Stimulated activated CD4-positive, alpha-beta T cell treated with anti-CD3 and anti-CD28 coated beads, Interleukin-12 subunit alpha, Interleukin-12 subunit beta, amount 100 ng/mL, for 48 hours (primary cell): ENCODE measurements around the gene CTNNB1.

Experiments
- DNase-seq, 3 donors: peaks; one replicate each; pipeline ENCODE4 v3.0.0-alpha.2; 2020; ENCODE audit warnings: low read depth in 2 of 3, low spot score in 1 of 3

CTNNB1 gene

DNA sequence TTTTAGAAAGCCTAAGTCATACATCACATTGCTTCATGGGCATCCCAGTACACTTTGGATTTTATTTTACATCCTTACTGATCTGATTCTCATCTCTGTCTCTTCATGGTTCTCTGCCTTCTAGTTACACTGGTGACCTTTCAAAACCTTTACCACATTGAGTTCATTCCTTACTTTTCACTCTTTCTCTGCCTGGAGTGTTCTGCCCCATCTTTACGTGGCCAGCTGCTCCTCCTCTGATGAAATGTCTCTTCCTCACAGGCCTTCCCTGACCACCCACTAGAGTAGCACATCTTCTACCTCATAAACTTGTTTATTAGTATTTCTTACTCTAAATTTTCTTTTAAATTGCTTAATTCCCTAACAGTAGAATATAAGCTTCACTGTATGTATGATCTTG is 17.7 kb downstream of the CTNNB1 start:
- no peak for DNase-seq

DNA sequence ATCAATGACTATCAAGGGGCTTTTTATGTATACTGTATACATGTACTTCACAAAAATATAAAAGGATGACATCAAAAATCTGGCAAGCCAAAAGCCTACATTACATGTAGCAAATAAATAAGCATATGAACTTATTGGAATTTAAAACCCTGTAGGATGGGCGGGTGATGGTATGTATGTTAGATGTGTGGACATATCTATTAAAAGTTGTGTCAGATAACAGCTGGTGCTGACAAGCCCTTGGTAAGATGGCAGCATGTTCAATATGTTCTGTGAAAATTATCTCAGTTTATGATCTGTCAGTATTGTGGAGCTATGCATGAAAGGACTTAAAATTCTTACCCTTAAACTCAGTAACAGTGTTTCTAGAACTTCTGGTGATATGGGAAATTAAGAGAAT is 20.1 kb downstream of the CTNNB1 start:
- no peak for DNase-seq

DNA sequence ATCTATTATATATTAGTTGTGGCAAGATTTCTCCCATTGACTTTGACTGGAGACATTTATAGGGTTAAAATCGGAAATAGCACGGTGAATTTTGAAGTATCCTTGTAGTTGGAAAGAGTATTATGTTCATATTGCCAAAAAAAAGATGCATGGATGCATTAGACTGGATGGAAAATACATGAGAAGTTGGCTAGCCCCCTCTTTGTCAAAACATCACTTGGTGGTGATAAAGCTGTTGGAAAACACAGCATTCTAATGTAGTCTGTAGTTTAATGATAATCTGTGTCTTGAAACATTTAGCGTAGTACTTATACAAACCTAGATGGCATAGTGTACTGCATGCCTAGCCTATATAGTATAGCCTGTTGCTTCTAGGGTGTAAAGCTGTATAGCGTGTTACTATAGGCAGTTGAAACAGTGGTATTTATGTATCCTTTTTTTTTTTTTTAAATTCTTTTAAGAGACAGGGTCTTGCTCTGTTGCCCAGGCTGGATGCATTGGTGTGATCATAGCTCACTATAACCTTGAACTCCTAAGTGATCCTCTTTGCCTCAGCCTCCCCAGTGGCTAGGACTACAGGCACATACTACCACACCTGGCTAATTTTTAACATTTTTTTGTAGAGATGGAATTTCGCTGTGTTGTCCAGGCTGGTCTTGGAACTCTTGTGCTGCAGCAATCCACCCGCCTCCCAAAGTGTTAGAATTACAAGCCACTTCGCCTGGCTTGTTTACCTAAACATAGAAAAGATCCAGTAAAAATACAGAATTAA is 21.8 kb downstream of the CTNNB1 start:
- DNase-seq = no peak

DNA sequence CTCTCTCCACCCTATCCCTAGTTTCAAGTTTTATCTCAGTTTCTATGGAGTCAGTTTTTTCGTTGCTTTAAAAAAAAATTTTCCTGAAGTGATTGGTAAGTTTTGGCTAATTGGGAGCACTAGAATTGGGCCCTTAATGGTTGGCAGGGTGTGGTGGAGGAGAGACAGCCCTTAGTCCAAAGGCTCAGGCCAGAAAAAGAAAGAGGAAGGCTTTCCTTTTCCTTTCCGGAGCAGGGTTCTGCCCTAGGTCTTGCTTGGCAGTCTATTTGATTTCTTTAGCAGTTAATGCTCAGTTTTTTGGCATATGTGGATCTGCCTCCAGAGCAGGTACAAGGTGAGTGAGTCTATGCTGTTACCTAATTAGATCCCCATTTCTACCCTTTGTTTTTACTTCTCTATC is 22.7 kb downstream of the CTNNB1 start:
- DNase-seq = no peak

DNA sequence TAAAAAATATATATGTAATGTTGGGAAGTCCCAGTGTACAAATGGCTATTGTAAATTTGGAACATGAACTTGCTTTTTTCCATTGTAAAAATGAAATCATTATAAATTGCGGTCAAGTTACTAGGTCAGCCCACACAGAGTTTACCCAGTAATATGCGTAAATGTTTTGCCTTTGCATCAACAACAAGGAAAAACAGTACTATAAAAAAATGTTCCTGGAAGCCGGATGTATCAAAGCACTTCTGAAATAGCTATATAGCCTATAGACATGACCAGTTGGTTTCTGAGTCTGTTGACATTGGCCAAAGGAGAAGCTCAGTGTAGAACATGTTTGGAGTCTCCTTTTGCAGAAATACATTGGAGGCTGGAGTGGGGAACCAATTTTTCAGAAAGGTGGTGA is 23.2 kb downstream of the CTNNB1 start:
- DNase-seq = no peak

DNA sequence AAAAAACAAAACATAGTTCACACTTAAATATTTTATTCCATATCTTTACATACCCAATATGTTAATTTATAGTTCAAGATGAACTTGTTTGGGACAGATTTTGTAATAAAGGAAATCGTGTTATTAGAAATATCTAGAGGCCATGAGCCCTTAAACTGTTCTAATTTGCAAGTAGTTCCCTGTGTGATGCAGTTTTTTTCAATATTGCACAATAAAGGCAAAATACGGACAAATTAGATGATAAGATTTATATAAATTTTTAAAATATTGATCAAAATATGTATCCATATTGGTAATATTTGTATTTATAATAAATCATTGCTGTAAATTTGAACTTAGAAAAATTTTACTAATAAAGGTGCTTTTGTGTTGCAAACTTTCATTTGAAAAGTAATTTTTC is 23.8 kb downstream of the CTNNB1 start:
- no peak for DNase-seq

DNA sequence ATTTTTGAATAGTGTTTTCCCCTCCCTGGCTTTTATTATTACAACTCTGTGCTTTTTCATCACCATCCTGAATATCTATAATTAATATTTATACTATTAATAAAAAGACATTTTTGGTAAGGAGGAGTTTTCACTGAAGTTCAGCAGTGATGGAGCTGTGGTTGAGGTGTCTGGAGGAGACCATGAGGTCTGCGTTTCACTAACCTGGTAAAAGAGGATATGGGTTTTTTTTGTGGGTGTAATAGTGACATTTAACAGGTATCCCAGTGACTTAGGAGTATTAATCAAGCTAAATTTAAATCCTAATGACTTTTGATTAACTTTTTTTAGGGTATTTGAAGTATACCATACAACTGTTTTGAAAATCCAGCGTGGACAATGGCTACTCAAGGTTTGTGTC is 24.4 kb downstream of the CTNNB1 start:
- DNase-seq = no peak

DNA sequence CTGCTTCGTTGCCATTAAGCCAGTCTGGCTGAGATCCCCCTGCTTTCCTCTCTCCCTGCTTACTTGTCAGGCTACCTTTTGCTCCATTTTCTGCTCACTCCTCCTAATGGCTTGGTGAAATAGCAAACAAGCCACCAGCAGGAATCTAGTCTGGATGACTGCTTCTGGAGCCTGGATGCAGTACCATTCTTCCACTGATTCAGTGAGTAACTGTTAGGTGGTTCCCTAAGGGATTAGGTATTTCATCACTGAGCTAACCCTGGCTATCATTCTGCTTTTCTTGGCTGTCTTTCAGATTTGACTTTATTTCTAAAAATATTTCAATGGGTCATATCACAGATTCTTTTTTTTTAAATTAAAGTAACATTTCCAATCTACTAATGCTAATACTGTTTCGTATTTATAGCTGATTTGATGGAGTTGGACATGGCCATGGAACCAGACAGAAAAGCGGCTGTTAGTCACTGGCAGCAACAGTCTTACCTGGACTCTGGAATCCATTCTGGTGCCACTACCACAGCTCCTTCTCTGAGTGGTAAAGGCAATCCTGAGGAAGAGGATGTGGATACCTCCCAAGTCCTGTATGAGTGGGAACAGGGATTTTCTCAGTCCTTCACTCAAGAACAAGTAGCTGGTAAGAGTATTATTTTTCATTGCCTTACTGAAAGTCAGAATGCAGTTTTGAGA is 25.0 kb downstream of the CTNNB1 start:
- no peak for DNase-seq

DNA sequence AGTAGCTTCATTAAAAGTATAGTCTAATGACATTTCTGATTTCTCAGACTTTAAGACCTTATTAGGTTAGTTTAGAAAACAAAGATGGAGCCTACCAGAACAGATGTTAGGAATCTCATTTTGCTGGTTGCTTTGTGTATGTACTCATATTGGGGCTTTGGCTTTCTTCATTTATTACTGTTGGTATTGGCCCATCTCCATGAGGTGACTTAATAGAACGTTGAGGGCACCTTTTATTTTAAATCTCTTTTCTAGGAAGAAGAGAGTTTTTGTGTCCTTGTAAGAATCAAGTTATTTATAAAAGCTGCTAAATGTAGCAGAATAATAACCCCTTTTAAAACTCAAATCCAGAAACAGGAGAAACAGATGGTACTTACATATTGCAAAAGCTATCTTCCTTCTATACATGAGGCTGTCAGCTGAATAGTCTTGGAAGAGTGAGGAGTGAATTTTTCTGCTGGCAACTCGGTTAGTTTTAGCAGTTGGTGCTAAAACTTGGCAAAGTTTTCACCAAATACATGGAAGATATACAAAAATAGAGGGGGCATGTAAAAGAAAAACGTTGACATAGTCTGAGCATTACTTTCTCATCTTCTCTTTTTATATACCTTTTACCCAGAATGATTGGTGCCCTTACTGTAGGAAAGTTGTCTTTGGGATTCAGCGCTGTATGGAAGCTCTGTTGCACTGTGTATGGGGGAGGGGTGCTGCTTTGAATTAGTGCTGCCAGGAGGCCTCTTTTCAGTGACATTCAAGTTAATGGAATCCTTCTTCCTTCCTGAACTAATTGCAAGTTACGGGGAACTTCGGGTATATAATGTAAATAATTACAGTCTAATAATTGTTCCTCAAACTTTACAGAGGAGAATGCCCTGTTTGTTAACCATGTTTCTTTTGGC is 35.8 kb downstream of the CTNNB1 start:
- DNase-seq = no peak

DNA sequence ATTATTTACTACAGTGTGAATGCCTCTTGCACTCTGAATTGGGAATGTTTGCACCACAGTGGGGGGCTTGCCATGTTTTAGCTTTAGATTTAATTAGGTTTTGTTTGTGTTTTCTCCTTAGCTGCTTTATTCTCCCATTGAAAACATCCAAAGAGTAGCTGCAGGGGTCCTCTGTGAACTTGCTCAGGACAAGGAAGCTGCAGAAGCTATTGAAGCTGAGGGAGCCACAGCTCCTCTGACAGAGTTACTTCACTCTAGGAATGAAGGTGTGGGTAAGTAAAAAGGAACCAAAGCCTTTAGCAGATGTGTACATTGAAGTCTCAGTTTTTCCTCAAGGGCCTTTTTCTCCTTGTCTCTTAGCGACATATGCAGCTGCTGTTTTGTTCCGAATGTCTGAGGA is 36.9 kb downstream of the CTNNB1 start:
- no peak for DNase-seq

DNA sequence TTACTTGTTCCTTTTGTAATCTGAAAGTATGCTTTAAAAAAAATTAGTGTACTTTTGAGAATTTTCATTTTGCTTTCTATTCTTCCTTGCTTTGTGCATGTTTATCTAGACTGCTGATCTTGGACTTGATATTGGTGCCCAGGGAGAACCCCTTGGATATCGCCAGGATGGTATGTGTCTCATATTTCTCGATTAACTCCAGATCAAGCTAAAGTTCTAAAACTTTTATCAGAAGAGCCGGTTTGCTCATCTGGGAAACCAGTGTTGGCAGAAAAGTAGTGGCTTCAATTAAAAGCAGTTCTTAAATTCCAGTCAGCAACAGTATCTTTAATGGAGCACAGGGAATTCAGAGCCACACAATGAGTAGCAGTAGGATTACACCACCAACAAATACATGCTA is 38.6 kb downstream of the CTNNB1 start:
- no peak for DNase-seq

DNA sequence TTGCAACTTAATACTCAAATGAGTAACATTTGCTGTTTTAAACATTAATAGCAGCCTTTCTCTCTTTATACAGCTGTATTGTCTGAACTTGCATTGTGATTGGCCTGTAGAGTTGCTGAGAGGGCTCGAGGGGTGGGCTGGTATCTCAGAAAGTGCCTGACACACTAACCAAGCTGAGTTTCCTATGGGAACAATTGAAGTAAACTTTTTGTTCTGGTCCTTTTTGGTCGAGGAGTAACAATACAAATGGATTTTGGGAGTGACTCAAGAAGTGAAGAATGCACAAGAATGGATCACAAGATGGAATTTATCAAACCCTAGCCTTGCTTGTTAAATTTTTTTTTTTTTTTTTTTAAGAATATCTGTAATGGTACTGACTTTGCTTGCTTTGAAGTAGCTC is 40.3 kb downstream of the CTNNB1 start:
- no peak for DNase-seq

DNA sequence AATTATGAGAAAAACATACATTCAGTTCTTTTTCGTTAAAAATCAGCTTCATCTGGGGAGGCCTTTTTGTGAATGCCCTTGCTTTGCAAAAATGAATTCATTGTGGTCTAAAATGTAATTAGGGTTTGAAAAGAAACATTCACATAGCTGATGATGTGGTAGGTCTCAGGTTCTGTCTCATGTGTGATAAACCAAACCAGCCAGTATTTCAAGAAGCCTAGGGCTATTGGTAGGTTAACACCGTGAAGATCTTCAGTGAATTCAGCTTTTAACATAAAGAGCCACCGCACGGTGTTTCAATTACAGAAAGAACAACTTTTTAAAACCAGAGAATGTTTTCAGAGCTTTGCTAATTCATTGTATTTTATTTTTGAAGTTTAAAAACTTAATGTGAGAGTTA is 41.9 kb downstream of the CTNNB1 start:
- DNase-seq = no peak

DNA sequence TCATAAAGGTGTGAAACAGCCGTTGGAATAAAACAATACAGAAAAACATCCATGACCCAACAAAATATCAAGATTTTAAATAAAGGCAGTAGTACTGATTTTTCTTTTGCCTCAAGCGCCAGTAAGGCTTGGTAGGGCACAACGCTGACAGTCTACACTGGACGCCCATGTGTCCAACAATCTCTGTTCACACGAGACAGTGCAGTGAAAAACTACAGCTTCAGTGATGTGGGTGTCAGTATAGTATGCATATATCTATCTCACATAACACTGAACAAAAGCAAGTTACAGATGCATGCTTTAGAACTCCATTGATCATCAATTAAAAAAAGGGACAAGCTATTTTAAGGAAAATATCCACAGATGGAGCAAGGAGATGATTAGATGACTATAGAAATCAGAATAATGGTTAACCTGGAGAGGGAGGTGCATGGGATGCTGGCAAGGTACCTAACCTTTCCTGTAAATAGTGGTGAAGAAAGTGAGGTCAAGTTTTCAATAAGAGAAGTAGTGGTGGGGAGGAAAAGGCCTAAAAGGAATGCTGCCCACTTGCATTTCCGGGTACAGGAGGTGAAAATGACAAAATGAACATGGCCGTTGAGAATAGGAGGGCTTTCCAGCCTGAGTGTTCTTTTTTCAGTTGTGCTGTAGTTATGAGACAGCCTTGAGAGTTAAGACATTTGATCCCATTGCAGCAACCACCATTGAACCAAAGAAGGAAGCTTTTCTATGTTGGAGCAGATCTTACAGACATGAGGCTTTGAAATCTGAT is 42.7 kb downstream of the CTNNB1 start:
- DNase-seq = no peak

DNA sequence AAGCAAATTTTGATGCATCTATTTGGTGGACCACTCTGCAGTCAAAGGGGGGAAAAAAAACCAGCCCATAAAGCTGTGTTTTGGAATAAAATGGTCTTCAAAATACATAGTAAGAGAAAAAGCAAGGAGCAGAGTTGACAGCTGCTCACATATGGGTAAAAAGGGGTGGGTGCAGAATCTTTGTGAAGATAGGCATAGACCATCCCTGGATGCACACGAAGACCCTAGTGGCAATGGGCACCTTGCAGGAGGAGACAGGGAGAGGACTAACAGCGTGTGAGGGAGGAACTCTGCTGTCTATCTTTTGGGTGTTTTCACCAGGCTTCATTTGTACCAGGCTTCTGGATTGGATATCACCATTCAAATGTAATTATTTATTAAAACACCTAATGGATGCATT is 43.9 kb downstream of the CTNNB1 start:
- no peak for DNase-seq

DNA sequence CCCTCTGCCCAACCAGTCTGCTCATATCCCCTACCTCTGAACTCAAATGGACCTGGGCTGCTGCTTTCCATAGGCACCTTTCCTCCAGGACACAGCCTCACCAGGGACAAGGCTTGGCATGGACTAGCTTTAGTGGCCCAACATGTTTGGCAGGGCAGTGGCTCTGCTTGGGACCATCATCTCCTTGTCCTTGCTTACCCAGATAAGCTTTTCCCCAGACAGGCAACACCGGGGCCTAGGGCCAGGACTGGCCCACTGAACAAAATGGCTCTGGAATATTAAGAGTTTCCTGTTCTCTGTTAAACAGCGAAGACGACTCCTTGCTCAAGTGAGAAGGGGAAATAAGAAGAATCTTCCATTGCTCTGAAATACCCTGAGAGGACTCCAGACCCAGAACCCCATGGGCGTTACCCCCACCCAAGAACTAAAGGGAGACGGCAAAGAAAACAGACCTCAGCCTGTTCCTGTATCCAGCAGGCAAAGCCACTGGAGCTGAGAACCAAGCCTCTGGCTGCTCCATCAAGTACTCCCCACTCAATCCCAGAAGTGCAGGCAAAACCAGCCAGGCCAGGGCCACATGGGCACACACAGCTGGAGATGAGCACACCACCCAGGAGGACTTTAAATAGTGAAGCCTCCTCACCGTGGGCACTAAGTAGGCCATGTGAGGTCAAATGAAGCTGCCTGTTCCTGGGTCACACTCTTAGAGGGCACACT is 45.5 kb downstream of the CTNNB1 start:
- DNase-seq = no peak

DNA sequence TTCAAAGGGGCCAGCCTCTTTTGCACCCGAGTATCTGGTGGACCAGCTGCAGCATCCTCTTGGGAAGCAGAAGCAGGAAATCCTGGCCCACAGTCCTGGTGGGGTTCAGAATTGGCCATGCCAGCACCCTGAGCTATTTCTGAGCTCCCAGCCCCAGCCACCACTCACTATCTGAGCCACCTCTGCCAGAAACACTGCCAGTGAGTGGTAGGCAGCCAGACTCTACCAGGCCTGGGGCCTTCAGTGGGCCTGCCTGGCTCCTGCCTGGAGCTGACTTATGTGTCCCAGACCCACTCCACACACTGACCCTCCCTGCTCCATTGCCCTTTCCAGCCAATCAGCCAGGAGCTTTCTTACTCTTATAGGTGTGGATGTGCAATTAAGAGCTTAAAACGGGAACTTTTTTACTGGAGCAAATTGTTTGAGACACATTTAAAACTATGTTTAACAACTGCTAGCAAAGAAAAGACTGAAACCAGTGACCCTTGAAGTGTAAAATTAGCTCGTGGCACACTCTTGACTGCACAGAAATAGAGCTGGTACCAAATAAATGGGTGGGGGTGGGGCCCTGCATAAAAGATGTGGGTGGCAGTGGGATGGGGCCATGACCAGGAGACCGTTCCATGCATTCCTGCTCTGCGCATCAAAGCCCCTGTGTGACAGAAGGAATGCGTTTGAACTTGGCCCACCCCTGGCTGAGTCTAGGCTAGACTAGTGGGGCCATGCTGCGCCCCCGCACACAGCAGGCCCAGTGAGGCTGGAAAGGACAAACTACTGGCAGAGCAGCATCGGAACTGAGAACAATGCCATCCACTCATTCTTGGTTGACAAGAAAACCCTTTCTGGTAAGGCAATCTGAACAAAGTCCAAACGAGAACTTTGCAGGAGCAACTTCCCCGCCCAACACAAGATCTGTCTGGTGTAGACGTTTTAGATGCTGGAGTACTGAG is 48.0 kb downstream of the CTNNB1 start:
- DNase-seq = no peak

DNA sequence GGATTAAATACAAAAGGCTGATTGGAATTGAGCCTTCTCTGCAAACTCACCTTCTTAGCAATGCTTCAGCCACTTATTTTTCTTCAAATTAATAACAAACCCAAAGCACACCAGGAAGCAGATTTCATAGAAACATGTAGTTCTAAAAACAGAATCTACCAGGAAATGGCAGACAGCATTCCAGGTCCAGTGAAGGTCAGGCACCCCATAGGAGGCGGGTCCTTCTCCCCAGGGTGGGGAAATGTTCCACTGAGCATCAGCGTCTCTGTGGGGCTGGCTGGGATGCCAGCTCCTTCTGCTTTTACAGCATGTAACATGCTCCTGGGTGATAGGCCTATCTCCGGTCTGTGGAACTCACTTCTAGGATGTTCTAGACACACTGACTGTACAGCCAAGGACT is 49.2 kb downstream of the CTNNB1 start:
- DNase-seq = no peak

DNA sequence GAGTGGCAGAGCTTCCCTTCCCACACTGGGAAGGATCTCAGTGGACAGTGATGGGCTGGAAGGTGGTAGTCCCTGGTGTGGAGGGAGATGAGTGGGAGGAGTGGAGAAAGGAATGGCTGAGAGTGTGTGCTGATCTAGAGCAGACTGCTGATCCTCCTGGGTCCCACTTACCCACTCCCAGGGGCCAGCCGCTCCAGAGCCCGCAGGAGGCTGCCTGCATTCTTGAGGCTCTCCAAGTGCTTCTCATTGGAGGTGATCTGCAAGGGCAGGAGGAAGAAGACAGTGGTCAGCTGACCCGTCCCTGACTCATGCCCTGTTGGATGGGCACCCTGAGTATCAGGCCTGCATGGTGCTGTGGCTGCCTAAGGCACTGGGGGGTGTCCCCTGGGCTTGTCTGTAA is 50.0 kb downstream of the CTNNB1 start:
- DNase-seq = no peak
